Lower lobe of right lung (tissue), 2 donors: ENCODE measurements around the gene CD82. TPM values are rescaled to one million over a fixed set of nuclear protein-coding genes. Genes with fewer than 3 reads are reported as not detected.
A peak's percentile ranks its signal among the peaks of the same experiment; 100 is the strongest.

Experiments
- ATAC-seq, 2 donors: fragments of 200-7000 bp; cut with Tn5 transposase; one replicate each; pipeline ENCODE4 v1.9.1; 2020 to 2022; ENCODE audit warnings: mild to moderate bottlenecking in 2 of 2, moderate library complexity in 2 of 2
- DNase-seq: peaks from one replicate; pipeline ENCODE4 v3.0.0-alpha.2; 2020
- H3K27ac ChIP-seq: fragments of 200-600 bp; one replicate; pipeline ENCODE4 v1.8.0; 2022
- H3K27me3 ChIP-seq: fragments of 200-600 bp; one replicate; pipeline ENCODE4 v1.8.0; 2022; ENCODE audit warnings: low read depth
- H3K36me3 ChIP-seq: fragments of 200-600 bp; one replicate; pipeline ENCODE4 v1.8.0; 2022; ENCODE audit warnings: mild to moderate bottlenecking
- H3K4me1 ChIP-seq: fragments of 200-600 bp; one replicate; pipeline ENCODE4 v1.8.0; 2022
- H3K4me3 ChIP-seq: fragments of 200-600 bp; one replicate; pipeline ENCODE4 v1.8.0; 2022; ENCODE audit warnings: mild to moderate bottlenecking
- H3K9me3 ChIP-seq: fragments of 200-600 bp; one replicate; pipeline ENCODE4 v1.8.0; 2022
- CTCF ChIP-seq: fragments of 200-600 bp; IDR thresholded peaks from one replicate; pipeline ENCODE4 v1.8.0; 2022; ENCODE audit warnings: antibody characterized with exemption, mild to moderate bottlenecking
- intact Hi-C: fragments of 100-400 bp; cut with DNase I; formaldehyde crosslinking; loops from one replicate; pipeline ENCODE4 v1.11.0; 2022
- total RNA-seq: library from RNA; stranded (reverse); fragmentation: NEBNext Ultra II Directional; extraction: Animal tissue kit (Norgen Biotek cat#: 25700); gene quantifications from one replicate; pipeline ENCODE4 v1.2.1, GENCODE V29; 2021
- donor health status: DM: no; HTN: yes; CAD: no; lungs with severe emphysema.

The CD82 gene
- total RNA-seq, 1 donor from 2014 or later, result 129 TPM

DNA sequence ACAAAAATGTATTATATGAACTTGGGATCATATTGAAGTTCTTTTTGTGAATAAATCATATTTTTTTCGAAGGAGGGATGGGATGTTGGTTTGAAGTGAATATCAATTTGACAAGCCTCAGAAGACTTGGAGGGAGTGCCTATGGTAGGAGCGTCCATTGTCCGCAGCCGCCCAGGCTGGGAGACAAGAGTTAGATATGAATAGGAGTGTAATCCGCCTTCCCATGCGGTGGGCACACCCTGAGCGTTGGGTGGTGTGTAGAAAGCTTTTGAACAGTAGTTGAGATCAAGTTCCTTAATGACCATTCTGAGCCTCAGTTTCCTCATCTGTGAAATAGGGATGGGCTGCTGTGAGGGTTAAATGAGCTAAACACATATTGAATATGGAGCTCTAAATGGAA lies 7.0 kb downstream of the CD82 start:
- no peaks in the 10 kb centered on the region for H3K27me3 ChIP-seq
- H3K4me3 ChIP-seq, result no peak overlapping the region
- peaks cover 89% of the 10 kb centered on the region for H3K4me1 ChIP-seq
- no peaks in the 10 kb centered on the region for H3K36me3 ChIP-seq
- TF ChIP-seq CTCF, result no peak
- DNase-seq (no peak), ATAC-seq (no peak)
- intact Hi-C loops, result no loop called here
- H3K9me3 ChIP-seq, result no peaks in the 10 kb centered on the region
- no peak overlapping the region for H3K27ac ChIP-seq

- Histone ChIP-seq H3K27ac (no peak overlapping the region), H3K4me1 (peaks cover 89% of the 10 kb centered on the region)
- intact Hi-C loops, result no loop called here
Measured at GRCh38 chr11:44572884-44573283, 7.4 kb downstream of the CD82 start.

DNA sequence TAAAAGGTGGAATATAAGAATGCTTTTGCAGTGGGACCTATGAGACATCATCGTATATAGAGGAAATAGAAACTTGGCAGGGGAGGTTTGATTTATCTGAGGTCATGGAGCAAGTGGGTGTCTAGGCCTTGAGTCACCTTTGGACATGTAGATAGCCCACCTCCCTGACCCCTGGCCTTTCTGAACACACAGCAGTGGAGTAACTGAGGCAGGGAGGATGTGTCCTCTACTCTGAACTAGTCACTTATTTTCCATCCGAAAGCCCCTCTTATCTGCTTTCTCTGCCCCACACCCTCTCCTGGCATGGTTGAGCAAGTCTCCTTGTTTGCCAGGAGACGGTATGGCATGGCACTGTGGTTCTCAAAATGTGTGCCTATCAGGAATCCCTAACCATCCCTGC lies 7.9 kb downstream of the CD82 start:
- no peak for ATAC-seq
- Histone ChIP-seq H3K4me1 (peaks cover 89% of the 10 kb centered on the region), H3K36me3 (no peaks in the 10 kb centered on the region), H3K9me3 (no peaks in the 10 kb centered on the region), H3K27ac (peak overlapping the region; percentile 5), H3K27me3 (no peaks in the 10 kb centered on the region), H3K4me3 (no peak overlapping the region)
- intact Hi-C loops, result no loop called here
- no peak for DNase-seq
- no peak for TF ChIP-seq CTCF

More at GRCh38 chr11:44572884-44573283, 7.4 kb downstream of the CD82 start:
- TF ChIP-seq CTCF, result no peak
- H3K4me3 ChIP-seq, result no peak overlapping the region
- H3K9me3 ChIP-seq, result no peaks in the 10 kb centered on the region
- H3K36me3 ChIP-seq, result no peaks in the 10 kb centered on the region
- no peak for ATAC-seq
- no peak for DNase-seq
- H3K27me3 ChIP-seq, result no peaks in the 10 kb centered on the region

DNA sequence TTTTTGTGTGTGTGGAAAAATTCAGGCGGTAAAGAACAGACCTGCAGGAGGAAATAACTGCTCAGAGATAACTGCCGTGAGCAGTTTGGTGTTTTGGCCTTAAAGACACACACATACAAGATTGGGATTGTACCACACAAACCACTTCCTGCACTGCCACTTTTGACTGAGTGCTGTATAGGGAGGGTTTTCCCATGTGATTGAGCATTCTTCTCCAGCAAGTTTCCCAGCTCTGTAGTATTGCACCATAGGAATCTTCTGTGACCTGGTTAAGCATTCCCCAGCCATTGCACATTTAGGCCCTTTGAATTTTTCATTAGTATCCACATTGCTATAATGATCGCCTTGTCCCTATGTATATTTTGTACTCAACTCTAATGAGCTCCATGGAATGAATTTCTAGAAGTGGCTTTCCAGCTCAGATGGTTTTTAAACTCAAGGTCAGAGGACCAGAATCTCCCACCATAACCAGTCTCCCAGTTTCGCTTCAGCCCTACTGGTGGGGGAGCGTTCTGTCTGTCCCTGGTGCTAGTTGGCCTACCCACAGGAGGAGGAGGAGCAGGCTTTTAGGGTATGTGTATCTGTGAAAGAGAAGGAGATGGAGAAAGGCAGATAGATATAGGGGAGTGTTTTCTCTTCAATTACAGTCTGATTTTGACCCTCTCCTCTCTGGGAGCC lies 9.3 kb downstream of the CD82 start:
- no peak for DNase-seq
- peak; percentile 76 to 78 for ATAC-seq

GRCh38 chr11:44575288-44575672 lies 9.8 kb downstream of the CD82 start:
- no peak for TF ChIP-seq CTCF
- intact Hi-C loops, result no loop called here
- Histone ChIP-seq H3K36me3 (no peaks in the 10 kb centered on the region), H3K4me3 (no peak overlapping the region), H3K4me1 (peaks cover 85% of the 10 kb centered on the region), H3K27ac (peak overlapping the region; percentile 21), H3K27me3 (no peaks in the 10 kb centered on the region), H3K9me3 (no peaks in the 10 kb centered on the region)
- DNase-seq (no peak), ATAC-seq (peak in 1 of 2 donors; percentile 29)

More for the DNA sequence above, 9.3 kb downstream of the CD82 start:
- no peak for TF ChIP-seq CTCF
- Histone ChIP-seq H3K4me3 (no peak overlapping the region), H3K27ac (peak overlapping the region; percentile 21), H3K9me3 (no peaks in the 10 kb centered on the region), H3K36me3 (no peaks in the 10 kb centered on the region), H3K4me1 (peaks cover 88% of the 10 kb centered on the region), H3K27me3 (no peaks in the 10 kb centered on the region)
- intact Hi-C loops, result no loop called here
